ENCODE measurements around the gene MEIS2.
A peak's percentile ranks its signal among the peaks of the same experiment; 100 is the strongest.

The MEIS2 gene

GRCh38 chr15:37100109-37100965 lies at the start of gene MEIS2:
Gene MEIS2, minus strand, starts transcription at chr15:37100549. Its CDS starts 1,083 bp downstream, at chr15:37099466.
- H3K27ac ChIP-seq (ENCODE audit: low read depth, low read length): peak within 1 kb of the TSS; percentile 99

DNA sequence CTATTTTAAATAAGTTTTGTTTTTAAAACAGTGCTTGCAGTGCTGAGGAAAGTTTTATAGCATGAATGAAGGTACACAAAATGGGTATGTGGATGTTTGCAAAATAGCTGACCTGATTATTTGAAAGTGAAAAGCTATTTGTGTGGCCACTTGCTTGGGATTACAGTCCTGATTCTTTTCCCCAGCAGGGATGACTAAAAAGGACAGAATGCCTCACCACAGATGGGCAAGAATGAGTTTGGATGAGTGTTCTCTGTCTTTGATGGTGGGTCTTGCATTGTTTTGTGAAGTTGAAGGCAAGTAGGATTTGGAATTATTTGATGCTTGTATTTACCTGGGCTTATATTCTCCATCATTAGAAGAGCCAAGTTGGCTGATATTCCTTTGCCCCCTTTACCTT lies 48.8 kb upstream of the MEIS2 start:
- H3K4me1 ChIP-seq (ENCODE audit: control insufficient read depth, insufficient read depth, low read length): no peaks in the 10 kb centered on the region
- no peak overlapping the region for H3K4me3 ChIP-seq (ENCODE audit: low read length)
- no peak overlapping the region for H3K27ac ChIP-seq (ENCODE audit: low read depth, low read length)
- no peaks in the 10 kb centered on the region for H3K36me3 ChIP-seq (ENCODE audit: control insufficient read depth, insufficient read depth, low read length)
- H3K9ac ChIP-seq (ENCODE audit: low read length): no peak overlapping the region
- H3K27me3 ChIP-seq (ENCODE audit: control insufficient read depth, insufficient read depth, low read length): no peaks in the 10 kb centered on the region

More at GRCh38 chr15:37100109-37100965, at the start of gene MEIS2:
- peak within 1 kb of the TSS; percentile 92 for H3K4me3 ChIP-seq (ENCODE audit: low read length)
- no peaks in the 10 kb centered on the region for H3K4me1 ChIP-seq (ENCODE audit: control insufficient read depth, insufficient read depth, low read length)
- peaks cover 8% of the 10 kb centered on the region for H3K27me3 ChIP-seq (ENCODE audit: control insufficient read depth, insufficient read depth, low read length)
- H3K36me3 ChIP-seq (ENCODE audit: control insufficient read depth, insufficient read depth, low read length): no peaks in the 10 kb centered on the region
- peak within 1 kb of the TSS; percentile 56 for H3K9ac ChIP-seq (ENCODE audit: low read length)

- Histone ChIP-seq H3K4me3 (ENCODE audit: low read length) (no peak overlapping the region), H3K4me1 (ENCODE audit: control insufficient read depth, insufficient read depth, low read length) (no peaks in the 10 kb centered on the region), H3K27me3 (ENCODE audit: control insufficient read depth, insufficient read depth, low read length) (no peaks in the 10 kb centered on the region), H3K27ac (ENCODE audit: low read depth, low read length) (no peak overlapping the region), H3K9ac (ENCODE audit: low read length) (no peak overlapping the region), H3K36me3 (ENCODE audit: control insufficient read depth, insufficient read depth, low read length) (no peaks in the 10 kb centered on the region)
These were observed 48.4 kb upstream of the MEIS2 start for GRCh38 chr15:37148714-37149113.

DNA sequence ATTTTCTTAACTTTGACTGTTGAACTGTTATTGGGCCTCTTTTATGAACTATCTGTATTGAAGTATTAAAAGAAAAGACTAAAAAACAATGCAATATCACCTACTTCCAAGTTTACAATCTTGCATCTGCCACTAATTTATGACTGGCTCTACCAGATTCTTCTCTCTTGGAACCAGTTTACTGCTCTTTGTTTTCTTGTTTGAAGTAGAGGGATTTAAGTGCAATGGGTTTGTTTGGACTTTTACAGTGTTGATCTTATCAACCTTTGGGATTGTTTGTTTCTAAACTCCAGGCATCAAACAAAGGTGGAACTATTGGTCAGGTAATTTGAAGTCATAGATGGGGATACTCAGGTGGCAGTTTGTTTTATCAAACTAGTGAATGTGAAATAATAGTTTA lies 43.0 kb upstream of the MEIS2 start:
- Histone ChIP-seq H3K27ac (ENCODE audit: low read depth, low read length) (no peak overlapping the region), H3K27me3 (ENCODE audit: control insufficient read depth, insufficient read depth, low read length) (no peaks in the 10 kb centered on the region), H3K4me1 (ENCODE audit: control insufficient read depth, insufficient read depth, low read length) (no peaks in the 10 kb centered on the region), H3K36me3 (ENCODE audit: control insufficient read depth, insufficient read depth, low read length) (no peaks in the 10 kb centered on the region), H3K4me3 (ENCODE audit: low read length) (no peak overlapping the region), H3K9ac (ENCODE audit: low read length) (no peak overlapping the region)

DNA sequence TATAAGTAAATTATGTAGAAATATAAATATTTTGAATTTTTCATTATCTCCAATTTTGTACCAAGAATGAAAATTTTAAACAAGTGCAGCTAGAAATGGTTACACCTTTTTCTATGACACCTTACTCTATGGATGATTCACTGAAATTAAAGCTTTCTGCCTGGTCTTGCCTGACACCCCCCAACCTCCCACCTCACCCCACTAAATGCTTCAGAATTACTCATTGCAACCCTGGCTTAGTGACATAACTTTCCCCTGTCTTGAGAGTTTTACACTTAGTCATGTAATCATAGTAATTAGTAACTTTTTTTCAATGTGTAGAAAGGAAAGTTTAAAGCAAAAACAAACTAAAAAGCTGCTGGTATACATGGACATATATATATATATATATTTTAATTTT lies 42.0 kb upstream of the MEIS2 start:
- no peaks in the 10 kb centered on the region for H3K4me1 ChIP-seq (ENCODE audit: control insufficient read depth, insufficient read depth, low read length)
- no peak overlapping the region for H3K27ac ChIP-seq (ENCODE audit: low read depth, low read length)
- H3K4me3 ChIP-seq (ENCODE audit: low read length): no peak overlapping the region

GRCh38 chr15:37140531-37141058 lies 40.2 kb upstream of the MEIS2 start:
- Histone ChIP-seq H3K27me3 (ENCODE audit: control insufficient read depth, insufficient read depth, low read length) (no peaks in the 10 kb centered on the region), H3K4me1 (ENCODE audit: control insufficient read depth, insufficient read depth, low read length) (no peaks in the 10 kb centered on the region), H3K9ac (ENCODE audit: low read length) (no peak overlapping the region), H3K36me3 (ENCODE audit: control insufficient read depth, insufficient read depth, low read length) (no peaks in the 10 kb centered on the region), H3K27ac (ENCODE audit: low read depth, low read length) (no peak overlapping the region), H3K4me3 (ENCODE audit: low read length) (no peak overlapping the region)

More for the DNA sequence above, 42.0 kb upstream of the MEIS2 start:
- Histone ChIP-seq H3K9ac (ENCODE audit: low read length) (no peak overlapping the region), H3K36me3 (ENCODE audit: control insufficient read depth, insufficient read depth, low read length) (no peaks in the 10 kb centered on the region), H3K27me3 (ENCODE audit: control insufficient read depth, insufficient read depth, low read length) (no peaks in the 10 kb centered on the region)

GRCh38 chr15:37138591-37139215 lies 38.4 kb upstream of the MEIS2 start:
- no peaks in the 10 kb centered on the region for H3K4me1 ChIP-seq (ENCODE audit: control insufficient read depth, insufficient read depth, low read length)
- no peaks in the 10 kb centered on the region for H3K27me3 ChIP-seq (ENCODE audit: control insufficient read depth, insufficient read depth, low read length)
- H3K4me3 ChIP-seq (ENCODE audit: low read length): no peak overlapping the region
- H3K36me3 ChIP-seq (ENCODE audit: control insufficient read depth, insufficient read depth, low read length): no peaks in the 10 kb centered on the region
- no peak overlapping the region for H3K9ac ChIP-seq (ENCODE audit: low read length)
- H3K27ac ChIP-seq (ENCODE audit: low read depth, low read length): no peak overlapping the region

GRCh38 chr15:37137221-37137620 lies 36.9 kb upstream of the MEIS2 start:
- Histone ChIP-seq H3K36me3 (ENCODE audit: control insufficient read depth, insufficient read depth, low read length) (no peaks in the 10 kb centered on the region), H3K27ac (ENCODE audit: low read depth, low read length) (no peak overlapping the region), H3K4me1 (ENCODE audit: control insufficient read depth, insufficient read depth, low read length) (peaks cover 5% of the 10 kb centered on the region), H3K9ac (ENCODE audit: low read length) (no peak overlapping the region), H3K27me3 (ENCODE audit: control insufficient read depth, insufficient read depth, low read length) (no peaks in the 10 kb centered on the region), H3K4me3 (ENCODE audit: low read length) (no peak overlapping the region)

DNA sequence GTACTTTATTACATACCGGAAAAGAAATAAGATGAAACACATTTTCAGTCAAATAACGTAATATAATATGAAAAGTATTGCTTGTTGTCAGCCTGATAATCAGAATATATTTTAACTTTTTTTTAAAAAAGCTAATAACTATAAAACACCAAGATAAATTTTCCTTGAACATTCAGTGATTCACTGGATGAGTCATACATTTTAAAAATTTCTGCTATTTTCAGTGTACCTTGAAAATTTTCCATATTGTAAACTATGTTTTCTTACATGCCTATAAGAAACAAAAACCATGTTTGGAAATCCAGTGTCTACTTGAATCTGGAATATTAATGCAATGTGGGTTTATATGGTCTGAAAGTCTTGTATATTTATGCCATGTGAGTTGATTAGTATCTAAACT lies 36.3 kb upstream of the MEIS2 start:
- no peak overlapping the region for H3K4me3 ChIP-seq (ENCODE audit: low read length)
- H3K27ac ChIP-seq (ENCODE audit: low read depth, low read length): no peak overlapping the region

GRCh38 chr15:37135225-37135624 lies 34.9 kb upstream of the MEIS2 start:
- H3K27ac ChIP-seq (ENCODE audit: low read depth, low read length): no peak overlapping the region
- no peaks in the 10 kb centered on the region for H3K36me3 ChIP-seq (ENCODE audit: control insufficient read depth, insufficient read depth, low read length)
- H3K9ac ChIP-seq (ENCODE audit: low read length): no peak overlapping the region
- no peak overlapping the region for H3K4me3 ChIP-seq (ENCODE audit: low read length)
- no peaks in the 10 kb centered on the region for H3K27me3 ChIP-seq (ENCODE audit: control insufficient read depth, insufficient read depth, low read length)
- peaks cover 9% of the 10 kb centered on the region for H3K4me1 ChIP-seq (ENCODE audit: control insufficient read depth, insufficient read depth, low read length)

More for the DNA sequence above, 36.3 kb upstream of the MEIS2 start:
- Histone ChIP-seq H3K4me1 (ENCODE audit: control insufficient read depth, insufficient read depth, low read length) (peaks cover 7% of the 10 kb centered on the region), H3K9ac (ENCODE audit: low read length) (no peak overlapping the region), H3K36me3 (ENCODE audit: control insufficient read depth, insufficient read depth, low read length) (no peaks in the 10 kb centered on the region), H3K27me3 (ENCODE audit: control insufficient read depth, insufficient read depth, low read length) (no peaks in the 10 kb centered on the region)

DNA sequence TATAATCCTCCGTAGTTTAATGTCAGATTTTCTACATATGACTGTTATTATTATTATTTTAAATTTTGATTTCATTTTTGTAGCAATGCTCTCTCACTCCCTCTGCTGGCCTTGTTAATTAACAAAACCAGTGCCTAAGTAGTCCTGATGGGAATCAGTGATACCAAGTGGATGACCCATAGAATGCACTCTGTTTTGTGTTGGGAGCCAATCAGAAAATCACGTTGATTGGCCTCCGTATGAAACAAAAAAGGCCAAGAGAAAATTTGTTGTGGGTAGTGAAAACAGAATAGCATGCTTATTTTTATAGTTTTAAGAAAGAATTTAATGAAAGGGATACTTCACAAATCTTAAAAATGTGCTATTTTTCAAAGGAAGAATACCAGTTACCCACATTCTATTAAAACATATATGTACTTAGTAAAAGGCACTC lies 34.4 kb upstream of the MEIS2 start:
- no peak overlapping the region for H3K4me3 ChIP-seq (ENCODE audit: low read length)
- H3K36me3 ChIP-seq (ENCODE audit: control insufficient read depth, insufficient read depth, low read length): no peaks in the 10 kb centered on the region
- H3K27ac ChIP-seq (ENCODE audit: low read depth, low read length): no peak overlapping the region
- no peak overlapping the region for H3K9ac ChIP-seq (ENCODE audit: low read length)
- peaks cover 9% of the 10 kb centered on the region for H3K4me1 ChIP-seq (ENCODE audit: control insufficient read depth, insufficient read depth, low read length)
- H3K27me3 ChIP-seq (ENCODE audit: control insufficient read depth, insufficient read depth, low read length): no peaks in the 10 kb centered on the region

DNA sequence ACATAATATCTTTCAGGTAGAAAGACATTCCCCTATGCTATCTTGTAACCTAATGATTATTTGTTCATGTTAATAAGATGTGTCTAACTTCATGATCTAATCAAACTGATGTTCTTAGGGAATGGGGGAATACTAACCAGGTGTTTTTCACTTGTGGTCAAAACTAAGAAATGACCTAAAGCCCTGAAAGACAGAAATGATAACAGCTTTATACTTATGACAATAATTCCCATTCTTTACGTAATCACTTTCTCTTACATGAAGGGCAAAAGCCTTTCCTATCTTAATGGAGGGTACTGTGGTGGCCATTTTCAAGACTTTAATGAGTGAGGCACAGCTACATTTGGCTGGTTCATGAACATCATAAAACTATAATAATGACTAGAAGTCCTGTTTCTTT lies 33.9 kb upstream of the MEIS2 start:
- H3K9ac ChIP-seq (ENCODE audit: low read length): no peak overlapping the region
- H3K36me3 ChIP-seq (ENCODE audit: control insufficient read depth, insufficient read depth, low read length): no peaks in the 10 kb centered on the region
- peak overlapping the region; percentile 57 for H3K27ac ChIP-seq (ENCODE audit: low read depth, low read length)

More for the DNA sequence above, 33.9 kb upstream of the MEIS2 start:
- H3K27me3 ChIP-seq (ENCODE audit: control insufficient read depth, insufficient read depth, low read length): no peaks in the 10 kb centered on the region
- H3K4me3 ChIP-seq (ENCODE audit: low read length): no peak overlapping the region
- peaks cover 9% of the 10 kb centered on the region for H3K4me1 ChIP-seq (ENCODE audit: control insufficient read depth, insufficient read depth, low read length)
